K562 (cell line): ENCODE data around the gene MYBPH.

Source experiments
- CTCF ChIP-seq, 3 experiments: IDR thresholded peaks in 2 of 3; conservative IDR thresholded peaks in 1 of 3; 2 replicates each; pipeline ENCODE4 v1.5.1; 2011 to 2012; ENCODE audit warnings: low read length in 3 of 3, mild to moderate bottlenecking in 3 of 3, control low read depth in 2 of 3, improper control_type of control experiment in 1 of 3, inconsistent platforms in 1 of 3, low read depth in 1 of 3, mixed read lengths in 1 of 3, moderate library complexity in 1 of 3; ENCODE audit not compliant: insufficient read depth in 2 of 3
- ELF1 ChIP-seq: fragments of 200-800 bp; sonication (Bioruptor generic); IDR thresholded peaks from 2 replicates; pipeline ENCODE4 v1.6.1; 2016; ENCODE audit warnings: missing genetic modification characterization, missing compliant biosample characterization
- ELK3 ChIP-seq: fragments of 450-650 bp; formaldehyde crosslinking; IDR thresholded peaks from 2 replicates; pipeline ENCODE4 v1.4.0; 2020; ENCODE audit warnings: mild to moderate bottlenecking
- GTF3C2 ChIP-seq: IDR thresholded peaks from 3 replicates; pipeline ENCODE4 v1.6.1; 2011; ENCODE audit warnings: borderline replicate concordance, mild to moderate bottlenecking, moderate library complexity; ENCODE audit not compliant: insufficient read length; ENCODE audit errors: extremely low read depth
- POLR2AphosphoS5 ChIP-seq: IDR thresholded peaks from 2 replicates; pipeline ENCODE4 v1.6.1; 2011; ENCODE audit warnings: mild to moderate bottlenecking, low read depth, low read length, moderate library complexity; ENCODE audit not compliant: control insufficient read depth, insufficient read depth
- RBM25 ChIP-seq: fragments of 200-400 bp; formaldehyde crosslinking; IDR thresholded peaks from 2 replicates; pipeline ENCODE4 v1.6.1; 2018; ENCODE audit warnings: low read length, low read depth, moderate library complexity; ENCODE audit not compliant: severe bottlenecking
- TCFL5 ChIP-seq: fragments of 250-450 bp; sonication (Bioruptor Pico); conservative IDR thresholded peaks from 2 replicates; pipeline ENCODE4 v1.6.1; 2021; ENCODE audit warnings: mild to moderate bottlenecking, moderate library complexity, matching md5 sums
- USF2 ChIP-seq: sonication (generic); formaldehyde crosslinking; IDR thresholded peaks from 2 replicates; pipeline ENCODE4 v1.5.0; 2020; ENCODE audit warnings: missing genetic modification reagents
- ZNF274 ChIP-seq: IDR thresholded peaks from 2 replicates; pipeline ENCODE4 v1.6.1; 2011; ENCODE audit warnings: low read depth, mild to moderate bottlenecking, low read length, moderate library complexity, borderline replicate concordance
- ZNF324 ChIP-seq: fragments of 250-450 bp; sonication (Bioruptor Pico); IDR thresholded peaks from 2 replicates; pipeline ENCODE4 v1.4.0; 2020; ENCODE audit warnings: mild to moderate bottlenecking
- ZNF561 ChIP-seq: fragments of 450-650 bp; formaldehyde crosslinking; conservative IDR thresholded peaks from 2 replicates; pipeline ENCODE4 v1.4.0; 2020; ENCODE audit warnings: mild to moderate bottlenecking, moderate library complexity

GRCh38 chr1:203197625-203198024 lies 22.0 kb upstream of the MYBPH start:
- TF ChIP-seq ZNF561 = no peak
- no peak for TF ChIP-seq CTCF (IDR thresholded peaks at IDR 0.05 in 2 of 3, conservative IDR thresholded peaks at IDR 0.05 in 1 of 3; ENCODE audit: insufficient read depth in 2 of 3, low read depth in 1 of 3, low read length in 3 of 3)
- no peak for TF ChIP-seq ZNF274
- no peak for TF ChIP-seq USF2
- TF ChIP-seq RBM25 = no peak
- TF ChIP-seq ELK3 (CRISPR knock-in tag) = no peak
- no peak for TF ChIP-seq POLR2AphosphoS5
- no peak for TF ChIP-seq ZNF324 (CRISPR knock-in tag)
- TF ChIP-seq ELF1 (tag) = no peak
- TF ChIP-seq GTF3C2 = no peak
- TF ChIP-seq TCFL5 = no peak
